Measurements from ENCODE around the gene NUBP2.

DNA sequence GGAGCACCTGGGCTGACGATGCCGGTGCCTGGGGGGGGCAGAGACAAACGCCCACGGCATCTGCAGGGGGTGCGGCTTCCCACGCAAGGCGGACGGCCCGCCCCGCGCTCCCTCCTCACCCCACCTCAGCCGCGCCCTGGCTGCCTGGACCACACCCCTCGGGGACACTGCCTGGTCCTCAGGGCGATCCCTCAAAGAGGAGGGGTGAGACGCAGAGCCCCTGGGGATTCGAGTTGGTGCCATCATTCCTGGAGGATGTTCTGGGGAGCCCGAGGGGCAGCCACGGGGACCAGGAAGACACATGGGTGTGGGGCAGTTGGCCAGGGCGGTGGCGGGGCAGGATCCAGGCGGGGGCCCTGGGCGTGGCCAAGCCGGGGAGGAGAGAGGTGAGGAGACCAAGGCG, 6.9 kb downstream of the NUBP2 start:
- TF ChIP-seq, protein P1, sequence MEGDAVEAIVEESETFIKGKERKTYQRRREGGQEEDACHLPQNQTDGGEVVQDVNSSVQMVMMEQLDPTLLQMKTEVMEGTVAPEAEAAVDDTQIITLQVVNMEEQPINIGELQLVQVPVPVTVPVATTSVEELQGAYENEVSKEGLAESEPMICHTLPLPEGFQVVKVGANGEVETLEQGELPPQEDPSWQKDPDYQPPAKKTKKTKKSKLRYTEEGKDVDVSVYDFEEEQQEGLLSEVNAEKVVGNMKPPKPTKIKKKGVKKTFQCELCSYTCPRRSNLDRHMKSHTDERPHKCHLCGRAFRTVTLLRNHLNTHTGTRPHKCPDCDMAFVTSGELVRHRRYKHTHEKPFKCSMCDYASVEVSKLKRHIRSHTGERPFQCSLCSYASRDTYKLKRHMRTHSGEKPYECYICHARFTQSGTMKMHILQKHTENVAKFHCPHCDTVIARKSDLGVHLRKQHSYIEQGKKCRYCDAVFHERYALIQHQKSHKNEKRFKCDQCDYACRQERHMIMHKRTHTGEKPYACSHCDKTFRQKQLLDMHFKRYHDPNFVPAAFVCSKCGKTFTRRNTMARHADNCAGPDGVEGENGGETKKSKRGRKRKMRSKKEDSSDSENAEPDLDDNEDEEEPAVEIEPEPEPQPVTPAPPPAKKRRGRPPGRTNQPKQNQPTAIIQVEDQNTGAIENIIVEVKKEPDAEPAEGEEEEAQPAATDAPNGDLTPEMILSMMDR (conservative IDR thresholded peaks at IDR 0.05; ENCODE audit: low read depth, low read length), result no peak
- TF ChIP-seq EZH2 (IDR thresholded peaks at IDR 0.05; ENCODE audit: borderline replicate concordance, low read depth, low read length, poor library complexity, severe bottlenecking), result no peak
